PC-3 (cell line): Measurements from ENCODE around the gene TCERG1L.

Experiments used
- CTCF ChIP-seq: fragments of 300-600 bp; sonication (generic); conservative IDR thresholded peaks from 2 replicates; pipeline ENCODE4 v1.5.1; 2017; ENCODE audit warnings: antibody characterized with exemption, low read depth, mild to moderate bottlenecking, low read length
- EZH2phosphoT487 ChIP-seq: fragments of 300-600 bp; sonication (generic); IDR thresholded peaks from 2 replicates; pipeline ENCODE4 v1.6.1; 2018; ENCODE audit warnings: mild to moderate bottlenecking, antibody characterized with exemption, low read length, borderline replicate concordance

GRCh38 chr10:131257027-131257426 lies 54.5 kb downstream of the TCERG1L start:
- TF ChIP-seq CTCF (no peak), EZH2phosphoT487 (no peak)
